Gastroesophageal sphincter (tissue), 4 donors: ENCODE results near the gene COL19A1. TPM values are rescaled to one million over a fixed set of nuclear protein-coding genes. Genes with fewer than 3 reads are reported as not detected.

Experiments
- ATAC-seq: fragments of 150-250 bp; one replicate; pipeline ENCODE4 v1.9.1; 2016; ENCODE audit warnings: mild to moderate bottlenecking, moderate library complexity
- H3K27ac ChIP-seq, 4 donors: fragments of 200-600 bp; sonication (generic) in 3 of 4; 1 replicate in 3 of 4; 2 replicates in 1 of 4; pipeline ENCODE4 v1.5.1; 2016 to 2019
- H3K27me3 ChIP-seq: fragments of 200-600 bp; sonication (generic); one replicate; pipeline ENCODE4 v1.5.1; 2019
- H3K36me3 ChIP-seq, 2 donors: fragments of 200-600 bp; sonication (generic); one replicate each; pipeline ENCODE4 v1.5.1; 2019; ENCODE audit warnings: control low read depth in 1 of 2
- H3K4me1 ChIP-seq, 3 donors: fragments of 200-600 bp; sonication (generic); 1 replicate in 2 of 3; 2 replicates in 1 of 3; pipeline ENCODE4 v1.5.1; 2016 to 2019; ENCODE audit warnings: control low read depth in 2 of 3
- H3K4me3 ChIP-seq, 2 donors: fragments of 200-600 bp; sonication (generic); one replicate each; pipeline ENCODE4 v1.5.1; 2019; ENCODE audit warnings: mild to moderate bottlenecking in 1 of 2, moderate library complexity in 1 of 2
- H3K9me3 ChIP-seq, 3 donors: fragments of 200-600 bp; sonication (generic); one replicate each; pipeline ENCODE4 v1.5.1; 2017 to 2019; ENCODE audit warnings: control low read depth in 2 of 3
- CTCF ChIP-seq, 4 experiments: fragments of 200-600 bp in 2 of 4; fragments of 450-650 bp in 2 of 4; sonication (generic) in 1 of 4; IDR thresholded peaks; one replicate each; pipeline ENCODE4 v1.5.1; 2017 to 2019; ENCODE audit warnings: antibody characterized with exemption in 4 of 4, mild to moderate bottlenecking in 2 of 4, moderate library complexity in 2 of 4
- EP300 ChIP-seq: sonication (generic); formaldehyde crosslinking; IDR thresholded peaks from one replicate; pipeline ENCODE4 v1.6.1; 2017; ENCODE audit warnings: antibody characterized with exemption, mild to moderate bottlenecking
- POLR2A ChIP-seq, 2 donors: fragments of 450-650 bp; IDR thresholded peaks; one replicate each; pipeline ENCODE4 v1.6.1; 2017; ENCODE audit warnings: antibody characterized with exemption in 2 of 2, mild to moderate bottlenecking in 2 of 2, moderate library complexity in 1 of 2
- POLR2AphosphoS5 ChIP-seq: sonication (generic); formaldehyde crosslinking; IDR thresholded peaks from one replicate; pipeline ENCODE4 v1.6.1; 2017; ENCODE audit warnings: antibody characterized with exemption
- WGBS, 2 donors: methylation state at CpG; one replicate each; pipeline ENCODE4 v1.1.5; 2018; ENCODE audit warnings: low coverage in 1 of 2; 5-methylcytosine and 5-hydroxymethylcytosine counted together
- total RNA-seq, 4 donors: library from RNA; depleted of rRNA; stranded (reverse); fragments of >200 nt; gene quantifications; one replicate each; pipeline ENCODE4 v1.1.0, GENCODE V29; 2016

COL19A1 gene
- total RNA-seq, 4 donors from 2014 or later, result 3.7 to 15.6 (median 6.5) TPM

- no peak overlapping the region for H3K4me3 ChIP-seq
- H3K27ac ChIP-seq, result no peak overlapping the region
- no peaks in the 10 kb centered on the region for H3K9me3 ChIP-seq
- no peaks in the 10 kb centered on the region for H3K36me3 ChIP-seq
- WGBS, 2 donors, result 0 to 22% methylated on average over 2 of the region's 2 CpGs
- ATAC-seq, result no peak
- H3K27me3 ChIP-seq, result no peaks in the 10 kb centered on the region
- peaks cover 0 to 7% (median 0%) of the 10 kb centered on the region in 3 donors for H3K4me1 ChIP-seq
- no peak for TF ChIP-seq POLR2A (IDR thresholded peaks at IDR 0.05)
- no peak for TF ChIP-seq CTCF (IDR thresholded peaks at IDR 0.05)
- TF ChIP-seq EP300, result no peak
- TF ChIP-seq POLR2AphosphoS5, result no peak
Measured at GRCh38 chr6:69846770-69847491, 19.4 kb upstream of the COL19A1 start.

- H3K4me1 ChIP-seq, result peaks cover 0 to 7% (median 0%) of the 10 kb centered on the region in 3 donors
- no peaks in the 10 kb centered on the region for H3K36me3 ChIP-seq
- 15 to 33% methylated on average over 1 of the region's 1 CpG for whole genome bisulfite sequencing, 2 donors
- no peak overlapping the region for H3K27ac ChIP-seq
- no peak for TF ChIP-seq POLR2A (IDR thresholded peaks at IDR 0.05)
- TF ChIP-seq EP300, result no peak
- TF ChIP-seq CTCF (IDR thresholded peaks at IDR 0.05), result no peak
- TF ChIP-seq POLR2AphosphoS5, result no peak
- H3K4me3 ChIP-seq, result no peak overlapping the region
- peaks cover 0 to 3% (median 0%) of the 10 kb centered on the region in 3 donors for H3K9me3 ChIP-seq
- no peaks in the 10 kb centered on the region for H3K27me3 ChIP-seq
- no peak for ATAC-seq
Measured at GRCh38 chr6:69847492-69847788, 18.9 kb upstream of the COL19A1 start.

- H3K27me3 ChIP-seq, result no peaks in the 10 kb centered on the region
- H3K27ac ChIP-seq, result no peak overlapping the region
- H3K4me1 ChIP-seq, result peaks cover 0 to 7% (median 0%) of the 10 kb centered on the region in 3 donors
- no peak for ATAC-seq
- WGBS, 2 donors, result 85 to 97% methylated on average over 3 to 4 of the region's 4 CpGs
- no peak for TF ChIP-seq POLR2A (IDR thresholded peaks at IDR 0.05)
- no peak for TF ChIP-seq POLR2AphosphoS5
- no peak for TF ChIP-seq EP300
- TF ChIP-seq CTCF (IDR thresholded peaks at IDR 0.05), result no peak
- peaks cover 0 to 9% (median 0%) of the 10 kb centered on the region in 3 donors for H3K9me3 ChIP-seq
- no peak overlapping the region for H3K4me3 ChIP-seq
- no peaks in the 10 kb centered on the region for H3K36me3 ChIP-seq
Measured at GRCh38 chr6:69848552-69848951, 17.8 kb upstream of the COL19A1 start.

GRCh38 chr6:69852706-69853105 is 13.7 kb upstream of the COL19A1 start:
- Histone ChIP-seq H3K27me3 (no peaks in the 10 kb centered on the region), H3K4me3 (no peak overlapping the region), H3K27ac (no peak overlapping the region), H3K36me3 (no peaks in the 10 kb centered on the region), H3K9me3 (peaks cover 0 to 9% (median 0%) of the 10 kb centered on the region in 3 donors), H3K4me1 (no peaks in the 10 kb centered on the region)
- WGBS, 2 donors, result 14 to 87% methylated on average over 1 of the region's 1 CpG
- TF ChIP-seq CTCF (IDR thresholded peaks at IDR 0.05) (no peak), EP300 (no peak), POLR2AphosphoS5 (no peak), POLR2A (IDR thresholded peaks at IDR 0.05) (no peak)
- ATAC-seq, result no peak

GRCh38 chr6:69861986-69862385 is 4.4 kb upstream of the COL19A1 start:
- Histone ChIP-seq H3K27ac (no peak overlapping the region), H3K36me3 (no peaks in the 10 kb centered on the region), H3K4me3 (no peak overlapping the region), H3K4me1 (peaks cover 0 to 18% (median 0%) of the 10 kb centered on the region in 3 donors), H3K9me3 (peaks cover 0 to 5% (median 0%) of the 10 kb centered on the region in 3 donors), H3K27me3 (no peaks in the 10 kb centered on the region)
- ATAC-seq, result no peak
- WGBS, 2 donors, result 88 to 100% methylated on average over 3 of the region's 3 CpGs
- no peak for TF ChIP-seq POLR2A (IDR thresholded peaks at IDR 0.05)
- no peak for TF ChIP-seq CTCF (IDR thresholded peaks at IDR 0.05)
- no peak for TF ChIP-seq POLR2AphosphoS5
- no peak for TF ChIP-seq EP300
